ENCODE results near the gene TRAPPC3.
A peak's percentile ranks its signal among the peaks of the same experiment; 100 is the strongest.

TRAPPC3 gene

GRCh38 chr1:36126005-36126716, 23.1 kb downstream of the TRAPPC3 start:
- Histone ChIP-seq H3K14ac (ENCODE audit: low read length) (no peak overlapping the region), H2BK5ac (ENCODE audit: low read depth, low read length, poor library complexity) (no peak overlapping the region), H3K79me1 (ENCODE audit: low read length) (no peaks in the 10 kb centered on the region), H3K4me2 (ENCODE audit: low read length) (no peak overlapping the region), H3K23ac (ENCODE audit: low read length) (no peak overlapping the region), H2BK12ac (ENCODE audit: low read length) (no peak overlapping the region), H3K4me1 (ENCODE audit: control insufficient read depth in 1 of 2, insufficient read depth in 2 of 2, low read length in 2 of 2) (peaks cover 0 to 4% of the 10 kb centered on the region in 2 experiments), H3K9me3 (ENCODE audit: insufficient read depth, low read depth, low read length) (peaks cover 3% of the 10 kb centered on the region), H4K12ac (ENCODE audit: low read depth, low read length) (no peak overlapping the region), H3K27ac (ENCODE audit: low read depth, low read length) (no peak overlapping the region), H2AK5ac (ENCODE audit: low read length) (no peak overlapping the region), H3K79me2 (ENCODE audit: control insufficient read depth, insufficient read depth, low read length, poor library complexity) (no peaks in the 10 kb centered on the region), H3K18ac (ENCODE audit: low read length) (no peak overlapping the region), H4K8ac (ENCODE audit: low read depth, low read length) (no peak overlapping the region), H4K91ac (ENCODE audit: low read depth, low read length) (no peak overlapping the region), H2AFZ (ENCODE audit: insufficient read depth, low read length, poor library complexity) (no peak overlapping the region), H2BK120ac (ENCODE audit: insufficient read depth, low read length, poor library complexity) (no peak overlapping the region), H3K4me3 (ENCODE audit: low read depth, low read length) (peak overlapping the region; percentile 59), H3K36me3 (ENCODE audit: control insufficient read depth in 1 of 2, insufficient read depth in 2 of 2, low read length in 2 of 2) (no peaks in the 10 kb centered on the region), H3K27me3 (ENCODE audit: insufficient read depth, low read length) (peaks cover 32% of the 10 kb centered on the region), H3K9ac (ENCODE audit: low read length) (no peak overlapping the region), H3K4ac (ENCODE audit: low read depth, low read length) (no peak overlapping the region)
- no CpG with 5 or more reads among the region's 21 CpGs for WGBS (ENCODE audit: extremely low coverage, insufficient coverage, insufficient read length)
- DNase-seq: no peak

GRCh38 chr1:36125129-36125991, 23.9 kb downstream of the TRAPPC3 start, which contains the start of gene COL8A2:
Gene COL8A2, minus strand, starts transcription at chr1:36125222. Its CDS starts 24,980 bp downstream, at chr1:36100242.
- H4K91ac ChIP-seq (ENCODE audit: low read depth, low read length): no peak within 1 kb of the TSS
- no peaks in the 10 kb centered on the region for H3K36me3 ChIP-seq (ENCODE audit: control insufficient read depth in 1 of 2, insufficient read depth in 2 of 2, low read length in 2 of 2)
- no CpG with 5 or more reads among the region's 77 CpGs for WGBS (ENCODE audit: extremely low coverage, insufficient coverage, insufficient read length)
- peak within 1 kb of the TSS; percentile 53 for H3K4me2 ChIP-seq (ENCODE audit: low read length)
- H2AK5ac ChIP-seq (ENCODE audit: low read length): no peak within 1 kb of the TSS
- H2BK5ac ChIP-seq (ENCODE audit: low read depth, low read length, poor library complexity): no peak within 1 kb of the TSS
- no peak within 1 kb of the TSS for H2BK12ac ChIP-seq (ENCODE audit: low read length)
- H3K27me3 ChIP-seq (ENCODE audit: insufficient read depth, low read length): peaks cover 32% of the 10 kb centered on the region
- H2AFZ ChIP-seq (ENCODE audit: insufficient read depth, low read length, poor library complexity): peak within 1 kb of the TSS; percentile 56
- no peak within 1 kb of the TSS for H3K9ac ChIP-seq (ENCODE audit: low read length)
- no peak within 1 kb of the TSS for H3K4ac ChIP-seq (ENCODE audit: low read depth, low read length)
- H3K23ac ChIP-seq (ENCODE audit: low read length): no peak within 1 kb of the TSS
- no peaks in the 10 kb centered on the region for H3K79me2 ChIP-seq (ENCODE audit: control insufficient read depth, insufficient read depth, low read length, poor library complexity)
- peak within 1 kb of the TSS; percentile 11 for H4K12ac ChIP-seq (ENCODE audit: low read depth, low read length)
- H3K4me3 ChIP-seq (ENCODE audit: low read depth, low read length): no peak within 1 kb of the TSS
- DNase-seq: no peak
- no peak within 1 kb of the TSS for H3K18ac ChIP-seq (ENCODE audit: low read length)
- peaks cover 3% of the 10 kb centered on the region for H3K9me3 ChIP-seq (ENCODE audit: insufficient read depth, low read depth, low read length)
- H3K79me1 ChIP-seq (ENCODE audit: low read length): no peaks in the 10 kb centered on the region
- H3K4me1 ChIP-seq (ENCODE audit: control insufficient read depth in 1 of 2, insufficient read depth in 2 of 2, low read length in 2 of 2): peaks cover 0 to 4% of the 10 kb centered on the region in 2 experiments
- H4K8ac ChIP-seq (ENCODE audit: low read depth, low read length): no peak within 1 kb of the TSS
- H3K14ac ChIP-seq (ENCODE audit: low read length): peak within 1 kb of the TSS; percentile 11
- H3K27ac ChIP-seq (ENCODE audit: low read depth, low read length): no peak within 1 kb of the TSS
- H2BK120ac ChIP-seq (ENCODE audit: insufficient read depth, low read length, poor library complexity): no peak within 1 kb of the TSS

- Histone ChIP-seq H2BK5ac (ENCODE audit: low read depth, low read length, poor library complexity) (no peak overlapping the region), H3K9me3 (ENCODE audit: insufficient read depth, low read depth, low read length) (peaks cover 3% of the 10 kb centered on the region), H2AK5ac (ENCODE audit: low read length) (no peak overlapping the region), H2BK12ac (ENCODE audit: low read length) (no peak overlapping the region), H3K4me2 (ENCODE audit: low read length) (peak overlapping the region; percentile 53), H3K27me3 (ENCODE audit: insufficient read depth, low read length) (peaks cover 32% of the 10 kb centered on the region), H3K36me3 (ENCODE audit: control insufficient read depth in 1 of 2, insufficient read depth in 2 of 2, low read length in 2 of 2) (no peaks in the 10 kb centered on the region), H2AFZ (ENCODE audit: insufficient read depth, low read length, poor library complexity) (no peak overlapping the region), H3K18ac (ENCODE audit: low read length) (no peak overlapping the region), H4K8ac (ENCODE audit: low read depth, low read length) (no peak overlapping the region), H3K23ac (ENCODE audit: low read length) (no peak overlapping the region), H4K12ac (ENCODE audit: low read depth, low read length) (no peak overlapping the region), H4K91ac (ENCODE audit: low read depth, low read length) (no peak overlapping the region), H2BK120ac (ENCODE audit: insufficient read depth, low read length, poor library complexity) (no peak overlapping the region), H3K9ac (ENCODE audit: low read length) (no peak overlapping the region), H3K4ac (ENCODE audit: low read depth, low read length) (no peak overlapping the region), H3K79me1 (ENCODE audit: low read length) (no peaks in the 10 kb centered on the region), H3K79me2 (ENCODE audit: control insufficient read depth, insufficient read depth, low read length, poor library complexity) (no peaks in the 10 kb centered on the region), H3K4me3 (ENCODE audit: low read depth, low read length) (no peak overlapping the region), H3K4me1 (ENCODE audit: control insufficient read depth in 1 of 2, insufficient read depth in 2 of 2, low read length in 2 of 2) (peaks cover 3 to 6% of the 10 kb centered on the region in 2 experiments), H3K27ac (ENCODE audit: low read depth, low read length) (no peak overlapping the region), H3K14ac (ENCODE audit: low read length) (no peak overlapping the region)
- no peak for DNase-seq
- no CpG with 5 or more reads among the region's 42 CpGs for WGBS (ENCODE audit: extremely low coverage, insufficient coverage, insufficient read length)
Measured at GRCh38 chr1:36124404-36125128, 24.7 kb downstream of the TRAPPC3 start.

GRCh38 chr1:36123356-36123755, 25.9 kb downstream of the TRAPPC3 start:
- H3K27me3 ChIP-seq (ENCODE audit: insufficient read depth, low read length): peaks cover 32% of the 10 kb centered on the region
- no peak overlapping the region for H3K4me2 ChIP-seq (ENCODE audit: low read length)
- no peak overlapping the region for H4K8ac ChIP-seq (ENCODE audit: low read depth, low read length)
- WGBS (ENCODE audit: extremely low coverage, insufficient coverage, insufficient read length): no CpG with 5 or more reads among the region's 8 CpGs
- H3K79me2 ChIP-seq (ENCODE audit: control insufficient read depth, insufficient read depth, low read length, poor library complexity): no peaks in the 10 kb centered on the region
- no peak overlapping the region for H3K23ac ChIP-seq (ENCODE audit: low read length)
- no peak overlapping the region for H2BK5ac ChIP-seq (ENCODE audit: low read depth, low read length, poor library complexity)
- H4K91ac ChIP-seq (ENCODE audit: low read depth, low read length): no peak overlapping the region
- no peak overlapping the region for H3K4ac ChIP-seq (ENCODE audit: low read depth, low read length)
- peaks cover 7 to 11% of the 10 kb centered on the region in 2 experiments for H3K4me1 ChIP-seq (ENCODE audit: control insufficient read depth in 1 of 2, insufficient read depth in 2 of 2, low read length in 2 of 2)
- H2AFZ ChIP-seq (ENCODE audit: insufficient read depth, low read length, poor library complexity): no peak overlapping the region
- no peak overlapping the region for H3K9ac ChIP-seq (ENCODE audit: low read length)
- no peak overlapping the region for H2AK5ac ChIP-seq (ENCODE audit: low read length)
- no peak overlapping the region for H3K4me3 ChIP-seq (ENCODE audit: low read depth, low read length)
- DNase-seq: peak; percentile 3 to 29
- no peaks in the 10 kb centered on the region for H3K36me3 ChIP-seq (ENCODE audit: control insufficient read depth in 1 of 2, insufficient read depth in 2 of 2, low read length in 2 of 2)
- H2BK120ac ChIP-seq (ENCODE audit: insufficient read depth, low read length, poor library complexity): no peak overlapping the region
- no peak overlapping the region for H3K18ac ChIP-seq (ENCODE audit: low read length)
- H3K9me3 ChIP-seq (ENCODE audit: insufficient read depth, low read depth, low read length): peaks cover 3% of the 10 kb centered on the region
- no peak overlapping the region for H3K27ac ChIP-seq (ENCODE audit: low read depth, low read length)
- H4K12ac ChIP-seq (ENCODE audit: low read depth, low read length): no peak overlapping the region
- H2BK12ac ChIP-seq (ENCODE audit: low read length): no peak overlapping the region
- H3K14ac ChIP-seq (ENCODE audit: low read length): no peak overlapping the region
- no peaks in the 10 kb centered on the region for H3K79me1 ChIP-seq (ENCODE audit: low read length)
